SK-N-SH (cell line): ENCODE measurements around the gene CIITA. TPM values are rescaled to one million over a fixed set of nuclear protein-coding genes. Genes with fewer than 3 reads are reported as not detected.

Experiments
- CTCF ChIA-PET: fragments of 300-600, 350-600 bp; formaldehyde crosslinking; extraction: SDS; loops from one replicate; lab custom pipeline; 2021; lab: Yijun Ruan, JAX
- POLR2A ChIA-PET: fragments of 350-600 bp; sonication (Branson Sonifier 250); formaldehyde crosslinking; extraction: SDS; loops from one replicate; lab custom pipeline; 2020; ENCODE audit warnings: antibody characterized with exemption, inconsistent platforms; lab: Yijun Ruan, JAX
- DNase-seq: peaks from one replicate; pipeline ENCODE4 v3.0.0; 2012
- H2AFZ ChIP-seq: fragments of 200-600 bp; sonication (generic); 2 replicates; pipeline ENCODE4 v1.8.1; 2016; ENCODE audit warnings: antibody characterized with exemption, mild to moderate bottlenecking, low read depth
- H3F3A ChIP-seq: fragments of 200-600 bp; sonication (generic); replicated peaks from 2 replicates; pipeline ENCODE3; 2016; ENCODE audit warnings: antibody characterized with exemption, mild to moderate bottlenecking; ENCODE audit not compliant: insufficient read depth
- H3K27ac ChIP-seq, 2 experiments: fragments of 200-500 bp in 1 of 2; fragments of 200-600 bp in 1 of 2; sonication (Bioruptor generic) in 1 of 2; sonication (generic), shearing (Covaris generic) in 1 of 2; 2 replicates each; pipeline versions ENCODE4 v1.5.1 to v1.6.1; 2014 to 2016; ENCODE audit warnings: low read depth in 2 of 2, inconsistent platforms in 1 of 2, low read length in 1 of 2, mild to moderate bottlenecking in 1 of 2, mixed read lengths in 1 of 2
- H3K27me3 ChIP-seq: fragments of 200-600 bp; sonication (generic), shearing (Covaris generic); 2 replicates; pipeline ENCODE4 v1.6.1; 2016; ENCODE audit warnings: mixed run types; ENCODE audit not compliant: insufficient read depth
- H3K36me3 ChIP-seq, 2 experiments: fragments of 200-500 bp in 1 of 2; fragments of 200-600 bp in 1 of 2; sonication (Bioruptor generic) in 1 of 2; sonication (generic) in 1 of 2; replicated peaks in 1 of 2; 2 replicates each; pipeline versions ENCODE3 to v1.5.1; 2014 to 2016; ENCODE audit warnings: low read length in 1 of 2, mild to moderate bottlenecking in 1 of 2; ENCODE audit not compliant: insufficient read depth in 2 of 2, control insufficient read depth in 1 of 2
- H3K4me1 ChIP-seq, 2 experiments: fragments of 200-500 bp in 1 of 2; fragments of 200-600 bp in 1 of 2; sonication (Bioruptor generic) in 1 of 2; sonication (generic), shearing (Covaris generic) in 1 of 2; 2 replicates each; pipeline versions ENCODE4 v1.5.1 to v1.6.1; 2014 to 2016; ENCODE audit warnings: low read depth in 1 of 2, low read length in 1 of 2, mixed run types in 1 of 2; ENCODE audit not compliant: insufficient read depth in 2 of 2, control insufficient read depth in 1 of 2
- H3K4me2 ChIP-seq: fragments of 200-600 bp; sonication (generic), shearing (Covaris generic); 2 replicates; pipeline ENCODE4 v1.6.1; 2017; ENCODE audit warnings: mixed run types
- H3K4me3 ChIP-seq, 2 experiments: fragments of 200-500 bp in 1 of 2; fragments of 200-600 bp in 1 of 2; sonication (Bioruptor generic) in 1 of 2; sonication (generic), shearing (Covaris generic) in 1 of 2; 2 replicates each; pipeline versions ENCODE4 v1.5.1 to v1.8.1; 2014 to 2016; ENCODE audit warnings: low read depth in 2 of 2, inconsistent platforms in 1 of 2, low read length in 1 of 2, mild to moderate bottlenecking in 1 of 2, mixed read lengths in 1 of 2, moderate library complexity in 1 of 2
- H3K79me2 ChIP-seq: fragments of 200-600 bp; sonication (generic); 2 replicates; pipeline ENCODE4 v1.8.1; 2017; ENCODE audit warnings: mild to moderate bottlenecking; ENCODE audit not compliant: insufficient read depth
- H3K9ac ChIP-seq: fragments of 200-600 bp; sonication (generic); 2 replicates; pipeline ENCODE4 v1.6.1; 2017; ENCODE audit warnings: mixed run types
- H3K9me2 ChIP-seq: fragments of 200-600 bp; sonication (generic); 2 replicates; pipeline ENCODE4 v1.6.1; 2017; ENCODE audit warnings: mixed run types
- H3K9me3 ChIP-seq: fragments of 200-600 bp; sonication (generic); 2 replicates; pipeline ENCODE4 v1.6.1; 2017; ENCODE audit warnings: mixed run types, mild to moderate bottlenecking, moderate library complexity
- H4K20me1 ChIP-seq: fragments of 200-600 bp; sonication (generic); 2 replicates; pipeline ENCODE4 v1.6.1; 2017; ENCODE audit warnings: mild to moderate bottlenecking, mixed run types; ENCODE audit not compliant: insufficient read depth
- CHD2 ChIP-seq: fragments of 150-350 bp; IDR thresholded peaks from 2 replicates; pipeline ENCODE4 v1.6.1; 2018; ENCODE audit warnings: low read length; ENCODE audit not compliant: partially characterized antibody
- EZH2phosphoT487 ChIP-seq: fragments of 200-600 bp; sonication (generic); IDR thresholded peaks from 2 replicates; pipeline ENCODE4 v1.6.1; 2017; ENCODE audit warnings: low read depth, mixed run types, mild to moderate bottlenecking, antibody characterized with exemption, moderate library complexity, borderline replicate concordance
- FOXM1 ChIP-seq: IDR thresholded peaks from 2 replicates; pipeline ENCODE4 v1.4.0; 2012; ENCODE audit warnings: low read depth, mild to moderate bottlenecking
- IRF3 ChIP-seq: fragments of 150-350 bp; IDR thresholded peaks from 2 replicates; pipeline ENCODE4 v1.6.1; 2016; ENCODE audit warnings: mild to moderate bottlenecking, low read depth, low read length
- JUND ChIP-seq: IDR thresholded peaks from 2 replicates; pipeline ENCODE4 v1.4.0; 2012
- MAX ChIP-seq: IDR thresholded peaks from 2 replicates; pipeline ENCODE4 v1.4.0; 2012; ENCODE audit warnings: low read depth
- MEF2A ChIP-seq: IDR thresholded peaks from 2 replicates; pipeline ENCODE4 v1.4.0; 2012; ENCODE audit warnings: low read depth, borderline replicate concordance
- MXI1 ChIP-seq: IDR thresholded peaks from 2 replicates; pipeline ENCODE4 v1.6.1; 2012; ENCODE audit warnings: mild to moderate bottlenecking, low read depth, low read length, improper control_type of control experiment
- NFIC ChIP-seq: IDR thresholded peaks from 2 replicates; pipeline ENCODE4 v1.4.0; 2012; ENCODE audit warnings: borderline replicate concordance
- NRF1 ChIP-seq: IDR thresholded peaks from 2 replicates; pipeline ENCODE4 v1.6.1; 2012; ENCODE audit warnings: low read depth, mild to moderate bottlenecking, low read length
- POLR2AphosphoS5 ChIP-seq: IDR thresholded peaks from 2 replicates; pipeline ENCODE4 v1.6.1; 2012; ENCODE audit warnings: low read depth, low read length
- RAD21 ChIP-seq: IDR thresholded peaks from 2 replicates; pipeline ENCODE4 v1.6.1; 2012; ENCODE audit warnings: mild to moderate bottlenecking, low read length
- RCOR1 ChIP-seq: fragments of 150-350 bp; IDR thresholded peaks from 2 replicates; pipeline ENCODE4 v1.6.1; 2017; ENCODE audit warnings: antibody characterized with exemption, low read length
- REST ChIP-seq: IDR thresholded peaks from 2 replicates; pipeline ENCODE4 v1.6.1; 2012; ENCODE audit warnings: mild to moderate bottlenecking, low read depth, low read length, moderate library complexity
- RFX5 ChIP-seq: IDR thresholded peaks from 2 replicates; pipeline ENCODE4 v1.6.1; 2012; ENCODE audit warnings: mild to moderate bottlenecking, improper control_type of control experiment, low read length
- SMC3 ChIP-seq: IDR thresholded peaks from 2 replicates; pipeline ENCODE4 v1.6.1; 2012; ENCODE audit warnings: low read depth, low read length, improper control_type of control experiment
- TAF1 ChIP-seq: IDR thresholded peaks from 2 replicates; pipeline ENCODE4 v1.6.1; 2012; ENCODE audit warnings: low read depth, mild to moderate bottlenecking, low read length, moderate library complexity, borderline replicate concordance
- TEAD4 ChIP-seq: IDR thresholded peaks from 2 replicates; pipeline ENCODE4 v1.4.0; 2012; ENCODE audit warnings: mild to moderate bottlenecking, borderline replicate concordance; ENCODE audit not compliant: insufficient read depth
- ZBTB33 ChIP-seq: IDR thresholded peaks from 2 replicates; pipeline ENCODE4 v1.4.0; 2012; ENCODE audit warnings: low read depth, borderline replicate concordance
- WGBS: methylation state at CpG from one replicate; pipeline ENCODE4 v1.1.6; 2017; ENCODE audit warnings: low lambda C conversion rate; 5-methylcytosine and 5-hydroxymethylcytosine counted together
- polyA plus RNA-seq, 3 experiments: library from polyadenylated mRNA; depleted of rRNA; stranded (reverse); fragments of >200 nt; gene quantifications; 2 replicates each; pipeline ENCODE4 v1.2.3, GENCODE V29; 2012

Gene CIITA
- polyA plus RNA-seq, 1 of the 3 experiments (the other 2 are of a cell fraction) = 0.23 TPM

GRCh38 chr16:10957771-10958482 lies 80.9 kb downstream of the CIITA start (continued):
- no peak for TF ChIP-seq REST
- TF ChIP-seq SMC3 = no peak
- no peak for TF ChIP-seq NRF1
- peak; percentile 88 for TF ChIP-seq JUND
- no peak for TF ChIP-seq ZBTB33
- no peak for TF ChIP-seq RAD21
- TF ChIP-seq, all 33 proteins: peak for 11

GRCh38 chr16:10959161-10959560 lies 82.2 kb downstream of the CIITA start:
- no peak overlapping the region for H3K4me3 ChIP-seq
- 99% methylated on average over 5 of the region's 5 CpGs for WGBS
- no peak overlapping the region for H2AFZ ChIP-seq
- H4K20me1 ChIP-seq = no peaks in the 10 kb centered on the region
- ChIA-PET POLR2A (no interaction called here), CTCF (interaction anchor here (1.9 to 6.2 kb wide), 2 partner anchors 12 to 298 kb away, joined by 5 to 39 read pairs; partner anchors contain the start of gene SOCS1)
- H3K9me3 ChIP-seq = no peaks in the 10 kb centered on the region
- H3K79me2 ChIP-seq = peaks cover 27% of the 10 kb centered on the region; the same call in 1 of the 2 replicates
- no peak overlapping the region for H3K4me2 ChIP-seq
- H3F3A ChIP-seq = peaks cover 38% of the 10 kb centered on the region
- no peaks in the 10 kb centered on the region for H3K9me2 ChIP-seq
- no peaks in the 10 kb centered on the region for H3K27me3 ChIP-seq
- peaks cover 28 to 52% of the 10 kb centered on the region in 2 experiments for H3K4me1 ChIP-seq
- H3K9ac ChIP-seq = no peak overlapping the region
- no peak for DNase-seq
- H3K36me3 ChIP-seq = peaks cover 5 to 11% of the 10 kb centered on the region in 2 experiments
- peak overlapping the region in 1 of 2 experiments; percentile 92; a peak in 2 of 4 replicates for H3K27ac ChIP-seq
- TF ChIP-seq MAX (no peak), FOXM1 (no peak), MEF2A (no peak), NFIC (no peak), TAF1 (no peak), RAD21 (no peak), CHD2 (no peak), RCOR1 (no peak), MXI1 (no peak), RFX5 (no peak), EZH2phosphoT487 (no peak), TEAD4 (no peak), IRF3 (no peak), REST (no peak), POLR2AphosphoS5 (no peak)
